Fibroblast of lung (primary cell): ENCODE results near the gene SOX10. TPM values are rescaled to one million over a fixed set of nuclear protein-coding genes. Genes with fewer than 3 reads are reported as not detected.
A peak's percentile ranks its signal among the peaks of the same experiment; 100 is the strongest.

Experiments used
- DNase-seq, 2 donors: peaks; one replicate each; pipeline versions ENCODE4 v3.0.0 to v3.0.0-alpha.2; 2010; ENCODE audit warnings: low read depth in 2 of 2
- H2AFZ ChIP-seq: 2 replicates; pipeline ENCODE4 v1.5.1; 2012; ENCODE audit warnings: low read length, control low read depth, inconsistent platforms
- H3K27ac ChIP-seq: 2 replicates; pipeline ENCODE4 v1.5.1; 2011; ENCODE audit warnings: low read length, control low read depth; ENCODE audit not compliant: insufficient read depth
- H3K27me3 ChIP-seq: 2 replicates; pipeline ENCODE4 v1.5.1; 2011; ENCODE audit warnings: mild to moderate bottlenecking, low read length; ENCODE audit not compliant: control insufficient read depth, insufficient read depth
- H3K36me3 ChIP-seq: 2 replicates; pipeline ENCODE4 v1.5.1; 2011; ENCODE audit warnings: low read length; ENCODE audit not compliant: control insufficient read depth, insufficient read depth
- H3K4me1 ChIP-seq: 2 replicates; pipeline ENCODE4 v1.5.1; 2011; ENCODE audit warnings: low read length; ENCODE audit not compliant: control insufficient read depth, insufficient read depth; ENCODE audit errors: extremely low read depth
- H3K4me2 ChIP-seq: 2 replicates; pipeline ENCODE4 v1.5.1; 2011; ENCODE audit warnings: low read length, control low read depth; ENCODE audit not compliant: insufficient read depth; ENCODE audit errors: extremely low read depth
- H3K4me3 ChIP-seq, 4 experiments: fragments of 200-600 bp in 1 of 4; sonication (generic) in 1 of 4; replicated peaks in 1 of 4; 2 replicates each; pipeline ENCODE4 v1.5.1; 2011 to 2016; ENCODE audit warnings: low read length in 4 of 4, low read depth in 3 of 4, mild to moderate bottlenecking in 3 of 4, control low read depth in 2 of 4, inconsistent platforms in 1 of 4, mixed read lengths in 1 of 4; ENCODE audit not compliant: insufficient read depth in 1 of 4; ENCODE audit errors: control extremely low read depth in 1 of 4
- H3K79me2 ChIP-seq: 2 replicates; pipeline ENCODE4 v1.5.1; 2012; ENCODE audit warnings: mild to moderate bottlenecking, low read length, inconsistent platforms; ENCODE audit not compliant: control insufficient read depth, insufficient read depth
- H3K9ac ChIP-seq: 2 replicates; pipeline ENCODE4 v1.5.1; 2011; ENCODE audit warnings: mild to moderate bottlenecking, low read length, control low read depth; ENCODE audit not compliant: insufficient read depth
- H3K9me3 ChIP-seq: 2 replicates; pipeline ENCODE4 v1.5.1; 2012; ENCODE audit warnings: low read depth, low read length; ENCODE audit not compliant: control insufficient read depth, insufficient read depth
- H4K20me1 ChIP-seq: 2 replicates; pipeline ENCODE4 v1.5.1; 2011; ENCODE audit warnings: low read length; ENCODE audit not compliant: control insufficient read depth, insufficient read depth; ENCODE audit errors: extremely low read depth
- CTCF ChIP-seq, 2 donors: IDR thresholded peaks in 1 of 2; conservative IDR thresholded peaks in 1 of 2; 1 replicate in 1 of 2; 2 replicates in 1 of 2; pipeline ENCODE4 v1.5.1; 2011 to 2012; ENCODE audit warnings: low read length in 2 of 2, control low read depth in 1 of 2, inconsistent platforms in 1 of 2, low read depth in 1 of 2, mild to moderate bottlenecking in 1 of 2
- EZH2 ChIP-seq: IDR thresholded peaks from 2 replicates; pipeline ENCODE4 v1.5.1; 2012; ENCODE audit warnings: low read length, control low read depth, mild to moderate bottlenecking; ENCODE audit errors: missing control alignments
- polyA plus RNA-seq, 2 donors: library from polyadenylated mRNA; depleted of rRNA in 1 of 2; stranded (reverse) in 1 of 2; unstranded in 1 of 2; fragments of >200 nt; gene quantifications; 2 replicates each; pipeline ENCODE4 v1.2.1, GENCODE V29; 2011 to 2012; ENCODE audit warnings: missing spikeins in 1 of 2
- total RNA-seq: library from RNA; depleted of rRNA; stranded (reverse); fragments of >200 nt; gene quantifications from 2 replicates; pipeline ENCODE4 v1.2.1, GENCODE V29; 2014

SOX10 gene
- total and polyA plus RNA-seq, 2 donors (not counting 1 experiment from before 2014, with no cell fraction given) = not detected

GRCh38 chr22:38032681-38033521 lies 48.5 kb upstream of the SOX10 start:
- DNase-seq = peak; percentile 69 to 82
- TF ChIP-seq EZH2 (no peak), CTCF (conservative IDR thresholded peaks at IDR 0.05 in 1 of 2, IDR thresholded peaks at IDR 0.05 in 1 of 2; ENCODE audit: low read depth in 1 of 2, low read length in 2 of 2) (no peak)
- no peaks in the 10 kb centered on the region for H4K20me1 ChIP-seq
- H3K27me3 ChIP-seq = peaks cover 4% of the 10 kb centered on the region
- H3K4me1 ChIP-seq = peaks cover 30% of the 10 kb centered on the region
- no peak overlapping the region for H2AFZ ChIP-seq
- no peak overlapping the region for H3K9ac ChIP-seq
- peak overlapping the region; percentile 66 for H3K27ac ChIP-seq
- H3K4me3 ChIP-seq = no peak overlapping the region
- H3K36me3 ChIP-seq = no peaks in the 10 kb centered on the region
- H3K4me2 ChIP-seq = no peak overlapping the region
- no peaks in the 10 kb centered on the region for H3K9me3 ChIP-seq
- H3K79me2 ChIP-seq = no peaks in the 10 kb centered on the region

- H3K9me3 ChIP-seq = no peaks in the 10 kb centered on the region
- no peak for TF ChIP-seq EZH2
- TF ChIP-seq CTCF (conservative IDR thresholded peaks at IDR 0.05 in 1 of 2, IDR thresholded peaks at IDR 0.05 in 1 of 2; ENCODE audit: low read depth in 1 of 2, low read length in 2 of 2) = no peak
- no peak overlapping the region for H3K4me2 ChIP-seq
- H3K27ac ChIP-seq = no peak overlapping the region
- H2AFZ ChIP-seq = no peak overlapping the region
- H3K4me3 ChIP-seq = no peak overlapping the region
- H3K79me2 ChIP-seq = no peaks in the 10 kb centered on the region
- DNase-seq = no peak
- H3K9ac ChIP-seq = no peak overlapping the region
- H3K27me3 ChIP-seq = peaks cover 4% of the 10 kb centered on the region
- H3K4me1 ChIP-seq = peaks cover 30% of the 10 kb centered on the region
- H3K36me3 ChIP-seq = no peaks in the 10 kb centered on the region
- no peaks in the 10 kb centered on the region for H4K20me1 ChIP-seq
Measured at GRCh38 chr22:38031491-38031890, 47.1 kb upstream of the SOX10 start.

- H4K20me1 ChIP-seq = no peaks in the 10 kb centered on the region
- DNase-seq = no peak
- peaks cover 30% of the 10 kb centered on the region for H3K4me1 ChIP-seq
- no peaks in the 10 kb centered on the region for H3K36me3 ChIP-seq
- no peaks in the 10 kb centered on the region for H3K79me2 ChIP-seq
- no peak overlapping the region for H3K9ac ChIP-seq
- H3K4me2 ChIP-seq = no peak overlapping the region
- TF ChIP-seq CTCF (conservative IDR thresholded peaks at IDR 0.05 in 1 of 2, IDR thresholded peaks at IDR 0.05 in 1 of 2; ENCODE audit: low read depth in 1 of 2, low read length in 2 of 2) (no peak), EZH2 (no peak)
- H3K9me3 ChIP-seq = no peaks in the 10 kb centered on the region
- H3K4me3 ChIP-seq = no peak overlapping the region
- H3K27ac ChIP-seq = no peak overlapping the region
- no peak overlapping the region for H2AFZ ChIP-seq
- peaks cover 10% of the 10 kb centered on the region for H3K27me3 ChIP-seq
Measured at GRCh38 chr22:38030311-38031133, 46.2 kb upstream of the SOX10 start.
